Esophagus squamous epithelium (tissue), 4 donors: Measurements from ENCODE around the gene ARFIP2.

Experiments
- POLR2A ChIP-seq, 4 donors: fragments of 450-650 bp; IDR thresholded peaks; one replicate each; pipeline ENCODE4 v1.6.1; 2017; ENCODE audit warnings: antibody characterized with exemption in 4 of 4, mild to moderate bottlenecking in 4 of 4, moderate library complexity in 3 of 4
- TF ChIP-seq, protein P1 (sequence below), 6 experiments: fragments of 450-650 bp in 4 of 6; fragments of 200-600 bp in 2 of 6; sonication (generic) in 2 of 6; IDR thresholded peaks; one replicate each; pipeline ENCODE4 v1.5.1; 2016 to 2019; ENCODE audit warnings: antibody characterized with exemption in 6 of 6, mild to moderate bottlenecking in 4 of 6, moderate library complexity in 4 of 6

DNA sequence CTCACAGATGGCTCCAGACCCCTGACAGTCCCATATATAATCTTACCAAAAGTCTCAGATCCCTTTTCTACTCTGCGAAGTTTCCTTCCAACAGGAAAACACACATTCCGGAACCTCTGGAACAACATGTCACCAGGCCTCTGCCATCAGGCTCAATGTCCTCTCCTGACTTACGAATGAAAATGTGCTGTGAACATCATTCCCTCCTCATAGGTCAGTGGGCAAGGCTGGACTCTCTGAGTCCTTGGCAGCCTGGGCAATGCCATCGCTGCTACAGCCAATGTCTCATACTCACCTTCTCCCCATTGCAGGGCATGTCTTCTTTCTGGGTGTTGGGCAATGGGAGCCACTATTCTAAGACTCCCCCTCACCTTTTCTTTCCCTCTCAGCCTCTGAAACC, 38.7 kb downstream of the ARFIP2 start:
- TF ChIP-seq, protein P1, sequence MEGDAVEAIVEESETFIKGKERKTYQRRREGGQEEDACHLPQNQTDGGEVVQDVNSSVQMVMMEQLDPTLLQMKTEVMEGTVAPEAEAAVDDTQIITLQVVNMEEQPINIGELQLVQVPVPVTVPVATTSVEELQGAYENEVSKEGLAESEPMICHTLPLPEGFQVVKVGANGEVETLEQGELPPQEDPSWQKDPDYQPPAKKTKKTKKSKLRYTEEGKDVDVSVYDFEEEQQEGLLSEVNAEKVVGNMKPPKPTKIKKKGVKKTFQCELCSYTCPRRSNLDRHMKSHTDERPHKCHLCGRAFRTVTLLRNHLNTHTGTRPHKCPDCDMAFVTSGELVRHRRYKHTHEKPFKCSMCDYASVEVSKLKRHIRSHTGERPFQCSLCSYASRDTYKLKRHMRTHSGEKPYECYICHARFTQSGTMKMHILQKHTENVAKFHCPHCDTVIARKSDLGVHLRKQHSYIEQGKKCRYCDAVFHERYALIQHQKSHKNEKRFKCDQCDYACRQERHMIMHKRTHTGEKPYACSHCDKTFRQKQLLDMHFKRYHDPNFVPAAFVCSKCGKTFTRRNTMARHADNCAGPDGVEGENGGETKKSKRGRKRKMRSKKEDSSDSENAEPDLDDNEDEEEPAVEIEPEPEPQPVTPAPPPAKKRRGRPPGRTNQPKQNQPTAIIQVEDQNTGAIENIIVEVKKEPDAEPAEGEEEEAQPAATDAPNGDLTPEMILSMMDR (IDR thresholded peaks at IDR 0.05), result no peak
- TF ChIP-seq POLR2A (IDR thresholded peaks at IDR 0.05), result no peak
